Putamen (tissue), 1 donor: ENCODE results near the gene FAM135A.
"Not testable (repeated sequence)": the region's sequence is repeated elsewhere in the genome, so short reads cannot be mapped to it uniquely, and the experiment has no call there.

Experiments used
- DNase-seq: peaks from one replicate; pipeline ENCODE4 v3.0.0-alpha.2; 2016; ENCODE audit warnings: low spot score

The FAM135A gene

DNA sequence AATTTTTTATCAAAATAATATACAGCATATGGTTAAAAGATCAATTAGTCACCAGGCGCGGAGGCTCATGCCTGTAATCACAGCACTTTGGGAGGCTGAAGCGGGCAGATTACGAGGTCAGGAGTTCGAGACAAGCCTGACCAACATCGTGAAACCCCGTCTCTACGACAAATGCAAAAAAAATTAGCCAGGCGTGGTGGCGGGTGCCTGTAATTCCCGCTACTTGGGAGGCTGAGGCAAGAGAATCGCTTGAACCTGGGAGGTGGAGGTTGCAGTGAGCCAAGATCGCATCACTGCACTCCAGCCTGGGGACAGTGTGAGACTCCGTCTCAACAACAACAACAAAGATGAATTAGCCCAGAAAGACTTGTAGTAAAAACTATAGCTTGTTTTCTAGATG, 46.4 kb downstream of the FAM135A start:
- not testable (repeated sequence) for DNase-seq

DNA sequence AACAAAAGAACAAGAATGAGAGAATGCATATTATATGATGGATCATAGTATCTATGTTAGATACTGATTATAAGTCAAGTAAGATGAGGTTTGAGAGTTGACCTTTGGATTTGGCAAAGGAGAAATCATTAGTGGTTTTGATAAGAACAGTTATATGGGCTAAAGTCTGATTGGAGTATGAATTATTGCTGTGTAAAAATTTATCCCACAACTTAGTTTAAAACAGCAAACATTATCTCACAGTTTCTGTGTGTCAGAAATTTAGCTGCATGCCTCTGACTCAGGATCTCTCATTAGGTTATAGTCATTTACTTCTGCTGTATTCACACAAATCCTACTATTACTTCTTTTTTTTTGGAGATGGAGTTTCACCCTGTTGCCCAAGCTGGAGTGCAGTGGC, 56.7 kb downstream of the FAM135A start:
- no peak for DNase-seq

DNA sequence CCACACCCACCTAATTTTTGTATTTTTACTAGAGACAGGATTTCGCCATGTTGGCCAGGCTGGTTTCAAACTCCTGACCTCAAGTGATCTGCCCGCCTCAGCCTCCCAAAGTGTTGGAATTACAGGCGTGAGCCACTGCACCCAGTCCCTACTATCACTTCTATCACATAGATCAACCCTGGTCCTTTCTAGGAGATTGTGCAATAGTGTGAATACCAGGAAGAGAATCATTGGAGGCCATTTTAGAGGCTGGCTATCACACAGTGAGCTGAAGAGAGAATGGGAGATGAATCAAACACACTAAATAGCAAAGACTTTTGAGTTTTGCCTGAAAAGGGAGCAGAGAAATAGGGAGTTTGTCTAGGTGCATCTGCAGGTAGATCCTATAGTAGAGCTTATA, 57.2 kb downstream of the FAM135A start:
- DNase-seq: not testable (repeated sequence)

DNA sequence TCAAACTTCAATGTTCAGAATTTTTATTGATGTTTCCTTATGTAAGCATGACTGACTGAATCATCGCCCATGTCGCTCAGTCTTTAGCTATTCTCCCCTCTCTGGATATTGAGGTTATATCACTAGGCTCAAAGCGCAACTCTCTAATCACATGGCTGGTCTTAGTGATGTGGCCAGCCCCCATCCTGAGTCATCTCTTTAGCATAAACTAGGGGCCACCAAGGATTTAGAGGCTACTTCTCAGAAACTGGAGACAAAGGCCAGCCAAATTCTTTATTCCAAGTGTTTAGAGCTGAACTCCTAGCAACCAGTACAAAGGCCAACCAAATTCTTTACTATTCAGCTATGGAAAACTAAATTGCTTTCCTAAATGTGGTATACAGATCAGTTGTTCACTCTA, 61.4 kb downstream of the FAM135A start:
- DNase-seq: no peak

DNA sequence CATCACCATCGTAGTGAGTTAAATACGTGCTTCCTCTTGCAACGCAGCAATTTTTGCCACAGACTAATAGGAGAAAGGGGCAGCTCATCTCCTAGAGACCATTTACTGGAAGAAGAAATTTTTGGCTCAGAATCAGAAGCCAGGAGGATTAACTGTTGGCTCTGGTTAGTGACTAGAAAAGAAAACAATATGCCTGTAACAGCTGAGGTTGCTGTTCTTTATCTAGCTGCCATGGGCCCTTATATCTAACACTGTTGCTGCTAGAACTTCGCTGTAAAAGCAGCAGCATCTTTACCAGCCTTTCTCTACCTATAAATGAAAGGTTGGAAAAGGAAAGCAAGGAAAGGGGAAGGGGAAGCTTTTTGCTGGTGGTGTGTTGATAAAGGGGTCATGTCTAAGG, 65.9 kb downstream of the FAM135A start:
- no peak for DNase-seq

DNA sequence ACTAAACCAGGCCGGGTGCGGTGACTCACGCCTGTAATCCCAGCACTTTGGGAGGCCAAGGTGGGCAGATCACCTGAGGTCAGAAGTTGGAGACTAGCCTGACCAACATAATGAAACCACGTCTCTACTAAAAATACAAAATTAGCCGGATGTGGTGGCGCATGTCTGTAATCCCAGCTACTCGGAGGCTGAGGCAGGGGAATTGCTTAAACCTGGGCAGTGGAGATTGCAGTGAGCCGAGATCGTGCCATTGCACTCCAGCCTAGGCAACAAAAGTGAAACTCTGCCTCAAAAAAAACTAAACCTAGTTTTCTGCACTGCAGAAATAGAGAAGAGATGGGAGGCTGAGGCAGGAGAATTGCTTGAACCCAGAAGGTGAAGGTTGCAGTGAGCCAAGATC, 73.3 kb downstream of the FAM135A start:
- DNase-seq: not testable (repeated sequence)

DNA sequence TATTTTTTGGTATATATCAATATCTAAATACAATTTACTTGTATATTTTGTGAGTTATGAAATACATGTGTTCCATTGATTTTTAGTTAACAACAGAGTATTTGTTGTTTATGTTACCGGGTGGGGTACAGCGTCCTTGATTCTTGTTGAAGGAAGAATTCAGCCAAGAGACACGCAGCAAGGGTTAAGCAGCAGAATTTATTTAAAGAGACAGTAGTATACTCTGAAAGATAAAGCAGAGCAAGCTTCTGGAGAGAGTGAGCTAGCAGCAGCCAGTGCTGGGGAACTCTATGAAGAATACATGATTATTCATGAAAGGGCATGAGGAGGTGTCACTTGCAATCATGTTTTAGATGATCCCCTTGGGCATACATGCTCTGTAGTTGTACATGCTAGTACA, 76.1 kb downstream of the FAM135A start:
- DNase-seq: no peak

DNA sequence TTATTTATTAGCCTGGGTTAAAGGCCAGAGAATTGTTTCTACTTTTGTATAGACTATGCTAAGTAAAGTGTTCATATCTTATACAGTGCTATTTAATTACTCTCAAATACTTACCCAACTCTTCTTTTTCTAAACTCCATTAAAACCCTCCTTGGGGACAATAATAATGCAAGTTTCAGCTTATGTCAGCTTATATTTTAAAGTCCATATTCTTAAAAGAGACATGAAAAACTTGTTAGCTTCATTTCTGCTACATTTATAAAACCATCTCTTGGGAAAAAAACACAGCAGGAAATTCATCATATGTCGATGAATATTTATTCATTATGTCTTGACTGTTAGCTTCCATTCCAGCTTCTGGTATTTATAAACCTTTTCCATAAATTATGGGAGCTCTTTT, 81.5 kb downstream of the FAM135A start:
- DNase-seq: no peak

DNA sequence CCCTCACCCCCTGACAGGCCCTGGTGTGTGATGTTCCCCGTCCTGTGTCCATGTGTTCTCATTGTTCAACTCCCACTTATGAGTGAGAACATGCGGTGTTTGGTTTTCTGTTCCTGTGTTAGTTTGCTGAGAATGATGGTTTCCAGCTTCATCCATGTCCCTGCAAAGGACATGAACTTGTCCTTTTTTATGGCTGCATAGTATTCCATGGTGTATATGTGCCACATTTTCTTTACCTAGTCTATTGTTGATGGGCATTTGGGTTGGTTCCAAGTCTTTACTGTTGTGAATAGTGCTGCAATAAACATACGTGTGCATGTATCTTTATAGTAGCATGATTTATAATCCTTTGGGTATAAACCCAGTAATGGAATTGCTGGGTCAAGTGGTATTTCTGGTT, 82.5 kb downstream of the FAM135A start:
- DNase-seq: not testable (repeated sequence)

DNA sequence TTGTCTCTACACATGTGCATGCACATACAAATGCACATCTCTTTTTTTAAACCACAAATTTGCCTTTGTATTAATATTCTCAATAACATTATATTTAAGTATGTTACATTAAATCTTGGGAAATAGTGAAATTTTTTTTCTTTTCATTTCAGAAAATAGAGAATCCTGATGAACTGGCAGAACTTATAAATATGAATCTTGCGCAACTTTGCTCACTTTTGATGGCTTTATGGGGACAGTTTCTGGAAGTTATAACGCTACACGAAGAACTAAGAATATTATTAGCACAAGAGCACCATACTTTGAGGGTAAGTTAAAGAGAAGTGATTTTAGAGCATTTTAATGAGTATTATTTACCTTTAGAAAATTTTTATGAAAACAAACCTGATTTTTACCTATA, 89.2 kb downstream of the FAM135A start:
- DNase-seq: no peak

DNA sequence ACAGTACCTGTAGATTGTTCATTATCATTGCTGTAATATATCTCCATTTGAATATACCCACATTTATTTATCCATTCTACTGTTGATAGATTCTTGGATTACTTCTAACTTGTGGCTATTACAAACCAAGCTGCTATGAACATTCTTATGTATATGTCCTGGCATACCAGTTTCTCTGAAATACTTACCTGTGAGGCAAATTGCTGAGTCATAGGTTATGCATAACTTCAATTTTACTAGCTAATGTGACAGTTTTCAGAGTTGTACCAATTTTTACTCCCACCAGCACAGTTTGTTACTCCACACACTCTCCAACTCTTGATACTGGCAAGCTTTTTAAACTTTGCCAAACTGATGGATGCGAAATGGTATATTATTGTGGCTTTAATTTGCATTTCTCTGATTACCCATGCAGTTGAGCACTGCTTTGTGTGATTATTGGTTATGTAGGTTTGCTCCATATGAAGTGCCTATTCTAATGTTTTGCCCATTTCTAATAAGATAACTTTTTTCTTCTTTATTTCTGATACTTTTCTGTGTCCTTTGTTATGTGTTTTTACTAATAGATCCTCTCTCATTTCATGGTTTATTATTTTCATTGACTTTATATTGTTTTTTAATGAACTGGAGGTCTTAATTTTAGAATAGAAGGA, 90.6 kb downstream of the FAM135A start:
- no peak for DNase-seq

DNA sequence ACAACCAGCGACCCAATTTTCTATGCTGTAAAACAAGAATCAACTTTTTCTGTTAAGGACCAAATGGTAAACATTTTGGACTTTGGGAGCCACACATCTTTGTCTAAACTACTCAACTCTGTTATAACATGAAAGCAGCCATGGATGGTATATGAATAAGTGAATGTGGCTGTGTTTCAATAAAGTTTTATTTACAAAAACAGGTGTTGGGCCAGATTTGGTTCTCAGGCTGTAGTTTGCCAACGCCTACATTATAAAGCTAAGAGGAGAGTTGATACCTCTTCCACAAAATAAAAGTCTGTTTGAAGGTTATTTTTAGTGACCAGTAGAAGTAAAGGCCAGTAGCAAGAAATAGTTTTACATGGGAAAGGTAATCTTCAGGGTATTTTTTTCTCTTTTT, 93.0 kb downstream of the FAM135A start:
- DNase-seq: no peak

DNA sequence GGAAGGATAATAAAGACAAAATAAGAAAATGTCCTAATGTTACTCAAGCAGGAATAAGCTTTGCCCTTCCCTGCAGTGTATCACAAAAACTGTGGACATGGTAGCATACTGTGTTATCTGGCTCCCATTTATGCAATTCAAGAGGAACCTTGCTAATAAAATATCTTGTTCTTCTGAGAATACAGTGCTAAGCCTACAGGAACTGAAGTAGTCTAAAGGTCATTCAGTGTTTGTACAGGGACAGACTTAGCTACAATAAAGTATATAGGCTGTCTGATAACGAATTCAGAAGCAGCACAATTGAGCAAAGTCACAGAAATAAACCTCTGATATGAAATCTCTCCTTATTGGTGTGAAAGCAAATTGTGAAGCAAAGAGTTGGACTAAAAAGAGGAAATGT, 93.9 kb downstream of the FAM135A start:
- DNase-seq: no peak

DNA sequence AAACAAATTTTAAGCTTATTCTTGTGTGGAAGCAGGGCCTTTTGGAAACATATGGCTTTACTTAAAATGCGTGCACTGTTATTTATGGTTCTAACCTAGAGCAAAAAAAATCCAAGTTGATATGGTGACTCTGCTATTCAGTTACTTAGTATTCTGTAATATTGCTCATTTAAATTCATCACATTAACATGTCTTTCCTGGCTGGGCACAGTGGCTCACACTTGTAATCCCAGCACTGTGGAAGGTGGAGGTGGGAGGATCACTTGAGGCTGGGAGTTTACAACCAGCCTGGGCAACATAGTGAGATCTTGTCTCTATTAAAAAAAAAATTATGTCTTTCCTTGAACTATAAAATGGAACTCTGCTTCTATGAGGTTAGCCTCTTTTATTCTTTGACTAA, 95.6 kb downstream of the FAM135A start:
- DNase-seq: no peak

DNA sequence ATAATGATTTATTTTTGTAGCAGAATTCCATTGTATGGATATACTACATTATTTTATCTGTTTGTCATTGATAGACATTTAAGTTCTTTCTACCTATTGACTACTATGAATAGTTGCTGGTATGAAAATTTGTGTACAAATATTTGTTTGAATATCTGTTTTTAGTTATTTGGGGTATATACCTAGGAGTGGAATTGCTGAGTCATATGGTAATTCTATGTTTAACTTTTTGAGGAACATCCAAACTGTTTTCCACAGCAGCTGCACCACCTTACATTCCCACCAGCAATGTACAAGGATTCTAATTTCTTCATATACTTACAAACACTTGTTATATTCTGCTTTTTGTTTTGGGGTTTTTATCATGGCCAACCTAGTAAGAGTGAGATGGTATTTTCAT, 97.3 kb downstream of the FAM135A start:
- no peak for DNase-seq

DNA sequence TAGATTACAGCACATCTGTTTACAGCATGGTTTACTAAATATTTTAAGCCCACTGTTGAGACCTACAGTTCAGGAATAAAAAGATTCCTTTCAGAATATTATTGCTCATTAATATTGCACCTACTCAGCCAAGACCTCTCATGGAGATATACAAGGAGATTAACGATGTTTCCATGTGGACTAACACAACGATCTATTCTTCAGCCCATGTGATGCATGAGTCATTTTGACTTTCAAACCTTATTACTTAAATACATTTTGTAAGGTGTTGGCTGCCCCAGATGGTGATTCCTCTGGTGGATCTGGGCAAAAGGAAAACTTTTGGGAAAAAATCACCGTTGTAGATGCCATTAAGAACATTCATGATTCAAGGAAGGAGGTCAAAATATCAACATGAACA, 105.4 kb downstream of the FAM135A start:
- no peak for DNase-seq

DNA sequence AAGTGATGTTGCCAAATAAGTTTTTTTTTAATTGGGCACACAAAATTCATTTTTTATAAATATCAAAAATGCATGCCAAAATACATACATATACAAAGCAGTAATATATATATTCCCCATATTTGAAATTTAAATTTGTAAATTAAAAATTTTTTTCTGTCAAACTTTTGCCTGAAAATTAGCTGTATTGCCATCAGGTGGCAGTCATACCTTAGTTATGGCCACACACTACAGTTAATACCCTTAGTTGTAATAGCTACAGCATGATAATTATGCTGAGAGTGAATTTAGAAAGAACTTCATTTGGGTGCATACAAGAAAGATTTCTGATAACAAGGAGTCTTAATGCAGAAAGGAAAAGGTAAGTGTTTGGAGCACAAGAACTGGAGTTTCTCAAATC, 107.3 kb downstream of the FAM135A start:
- no peak for DNase-seq

DNA sequence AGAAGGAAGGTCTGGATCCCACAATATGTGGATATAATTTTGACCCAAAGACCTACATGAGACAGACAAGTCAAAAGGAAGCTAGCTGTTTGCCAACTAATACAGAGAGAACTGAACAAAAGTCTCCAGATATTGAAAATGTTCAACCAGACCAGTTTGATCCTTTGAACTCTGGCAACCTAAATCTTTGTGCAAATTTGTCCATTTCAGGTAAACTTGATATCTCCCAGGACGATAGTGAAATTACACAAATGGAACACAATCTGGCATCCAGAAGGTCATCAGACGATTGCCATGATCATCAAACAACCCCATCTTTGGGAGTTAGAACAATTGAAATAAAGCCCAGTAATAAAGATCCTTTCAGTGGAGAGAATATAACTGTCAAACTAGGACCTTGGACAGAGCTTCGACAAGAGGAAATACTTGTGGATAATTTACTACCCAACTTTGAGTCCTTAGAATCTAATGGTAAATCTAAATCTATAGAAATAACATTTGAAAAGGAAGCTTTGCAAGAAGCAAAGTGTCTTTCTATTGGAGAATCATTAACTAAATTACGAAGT, 111.5 kb downstream of the FAM135A start:
- DNase-seq: no peak

DNA sequence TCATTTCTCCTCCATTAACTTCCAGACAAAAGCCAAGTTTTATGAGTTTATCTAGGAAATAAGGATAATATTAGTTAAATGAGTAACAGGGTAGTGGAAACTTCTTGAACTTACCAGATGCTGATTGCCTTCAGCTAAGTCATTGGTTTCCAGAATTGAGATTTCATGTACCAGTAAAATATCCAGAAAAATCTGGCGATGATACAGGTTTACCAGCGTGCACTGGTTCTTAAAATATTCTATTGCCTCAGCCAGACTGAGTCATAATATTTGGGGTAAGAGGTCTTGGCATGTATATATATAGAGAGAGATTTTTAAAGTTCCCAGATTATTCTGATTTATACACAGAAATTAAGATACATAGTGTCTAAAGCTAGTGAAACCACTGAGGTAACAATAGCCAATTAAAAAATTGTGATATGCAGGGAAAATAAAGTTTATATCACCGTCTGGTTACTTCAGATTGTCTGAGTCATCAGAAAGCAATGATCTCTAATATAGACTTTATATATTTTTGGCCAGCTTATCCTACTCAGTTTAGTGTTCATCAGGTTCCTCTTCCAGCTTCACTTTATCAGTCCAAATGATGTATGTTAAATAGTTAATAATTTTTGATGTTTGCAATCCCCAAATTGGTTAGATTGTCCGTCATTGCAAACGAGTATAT, 113.9 kb downstream of the FAM135A start:
- DNase-seq: no peak

DNA sequence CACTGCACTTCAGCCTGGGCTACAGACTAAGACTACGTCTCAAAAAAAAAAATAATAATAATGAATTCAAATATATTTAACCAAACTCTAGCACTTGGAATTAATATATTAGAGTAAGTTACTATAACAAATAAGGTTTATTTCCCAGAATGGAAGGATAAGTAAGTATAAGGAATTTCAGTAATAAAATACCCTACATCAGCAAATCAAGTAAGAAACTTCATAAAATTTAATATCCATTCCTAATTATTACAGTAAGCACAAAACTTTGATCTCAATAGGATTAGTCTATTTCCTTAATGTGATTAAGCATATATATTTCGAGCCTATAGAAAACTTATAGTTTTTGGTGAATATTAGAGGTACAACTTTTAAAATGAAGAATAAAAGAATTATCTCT, 116.7 kb downstream of the FAM135A start:
- DNase-seq: no peak

DNA sequence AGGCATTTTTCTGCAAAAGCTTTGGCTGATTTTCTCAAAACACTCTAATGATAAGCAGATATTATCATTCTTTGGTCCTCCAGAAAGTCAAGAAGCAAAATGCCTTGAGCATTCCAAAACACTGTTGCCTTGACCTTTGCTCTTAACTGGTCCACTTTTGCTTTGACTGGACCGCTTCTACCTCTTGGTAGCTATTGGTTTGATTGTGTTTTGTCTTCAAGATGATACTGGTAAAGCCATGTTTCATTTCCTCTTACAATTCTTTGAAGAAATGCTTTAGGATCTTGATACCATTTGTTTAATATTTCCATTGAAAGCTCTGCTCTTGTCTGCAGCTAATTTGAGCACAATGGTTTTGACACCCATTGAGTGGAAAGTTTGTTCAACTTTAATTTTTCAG, 117.8 kb downstream of the FAM135A start:
- no peak for DNase-seq

DNA sequence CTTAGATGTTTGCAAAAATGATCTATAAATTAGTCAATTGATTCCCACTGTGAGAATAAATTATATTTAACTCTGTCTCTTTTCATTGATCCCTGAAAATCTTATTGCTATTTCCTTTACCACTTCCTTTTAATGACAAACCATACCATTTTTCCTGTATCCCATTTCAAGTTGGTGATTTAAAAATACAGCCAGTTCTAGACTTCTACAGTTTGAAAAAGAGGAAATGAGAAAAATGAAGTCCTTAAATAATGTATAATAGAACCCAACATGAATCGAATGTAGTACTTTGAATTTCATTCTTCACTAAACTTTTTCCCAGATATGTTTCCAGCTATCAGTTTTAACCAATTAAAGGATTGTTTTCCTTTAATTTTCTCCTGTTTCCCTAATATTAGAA, 124.0 kb downstream of the FAM135A start:
- DNase-seq: no peak

DNA sequence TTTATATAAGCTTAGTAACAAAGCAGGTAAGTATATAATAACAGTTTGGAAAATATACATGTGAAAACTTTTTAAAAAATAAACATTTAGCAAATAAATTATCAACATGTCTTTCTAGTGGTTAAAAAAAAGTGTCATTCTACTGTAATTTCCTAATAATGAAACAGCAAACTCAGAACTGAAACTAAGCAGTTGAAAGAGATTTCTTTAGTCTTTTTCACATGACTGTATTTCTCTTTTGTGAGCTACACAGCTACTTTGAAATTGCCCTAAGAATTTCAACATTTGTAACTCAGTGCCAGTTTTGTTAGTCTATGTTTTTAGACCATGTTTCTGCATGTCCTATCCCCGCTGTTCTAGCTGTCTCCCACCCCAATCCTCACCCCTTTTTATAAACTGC, 125.1 kb downstream of the FAM135A start:
- no peak for DNase-seq

DNA sequence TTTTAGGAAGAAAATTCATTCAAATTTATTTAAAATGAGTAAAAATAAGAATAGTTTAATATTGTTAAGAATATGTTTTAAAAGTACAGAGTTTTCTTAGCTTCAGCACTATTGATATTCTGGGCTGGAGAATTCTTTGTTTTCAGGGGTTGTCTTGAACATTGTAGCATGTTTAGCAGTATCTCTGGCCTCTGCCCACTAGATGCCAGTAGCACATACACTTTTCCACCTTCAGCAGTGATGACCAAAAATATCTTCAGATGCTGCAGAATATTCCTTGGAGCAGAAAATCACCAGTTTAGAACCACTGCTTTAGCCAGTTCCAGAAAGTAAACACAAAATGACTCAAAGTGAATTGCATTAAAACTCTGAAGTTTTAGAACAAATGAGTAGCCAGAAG, 134.0 kb downstream of the FAM135A start:
- DNase-seq: no peak
